K562 (cell line): ENCODE measurements around the gene DNAJB2. TPM values are rescaled to one million over a fixed set of nuclear protein-coding genes. Genes with fewer than 3 reads are reported as not detected.

Source experiments
- ATAC-seq: fragments of 200-7000 bp; cut with Tn5 transposase; 3 replicates; pipeline ENCODE4 v1.9.1; 2020; ENCODE audit warnings: moderate library complexity
- BruUV-seq: library from RNA; stranded (reverse); fragments of 400-500 nt; replicated peaks from 2 replicates; lab custom pipeline; 2021; lab: Mats Ljungman, UMichigan
- CTCF ChIA-PET: fragments of 300-600 bp; formaldehyde crosslinking; extraction: SDS; loops from one replicate; lab custom pipeline; 2021; ENCODE audit warnings: low intra/inter-chr PET ratio; lab: Yijun Ruan, JAX
- POLR2A ChIA-PET: fragments of 300-600, 350-650 bp; sonication (Branson Sonifier 250); formaldehyde crosslinking; extraction: SDS; loops from one replicate; lab custom pipeline; 2021; ENCODE audit warnings: antibody characterized with exemption, inconsistent platforms; lab: Yijun Ruan, JAX
- DNase-seq, 4 experiments: peaks; one replicate each; pipeline versions ENCODE4 v3.0.0 to v3.0.0-alpha.2; 2011 to 2018; ENCODE audit warnings: low spot score in 3 of 4, mixed read lengths in 3 of 4; ENCODE audit errors: extremely low read depth in 1 of 4
- FAIRE-seq: peaks from 2 replicates; lab custom pipeline; 2011; peaks lifted over from hg19 to GRCh38; lab: Jason Lieb, UNC
- H2AFZ ChIP-seq: 2 replicates; pipeline ENCODE4 v1.6.0; 2011; ENCODE audit warnings: low read depth, low read length, control low read depth, inconsistent platforms
- H3K27ac ChIP-seq: fragments of 200-600 bp; 3 replicates; pipeline ENCODE4 v1.8.0; 2011; ENCODE audit warnings: low read depth, mild to moderate bottlenecking, control low read depth, inconsistent platforms, low read length, moderate library complexity, mixed read lengths; ENCODE audit errors: extremely low read depth
- H3K27me3 ChIP-seq, 2 experiments: fragments of 300-600 bp in 1 of 2; 2 replicates in 1 of 2; 3 replicates in 1 of 2; pipeline versions ENCODE4 v1.6.0 to v1.8.0; 2011; ENCODE audit warnings: inconsistent platforms in 2 of 2, low read length in 2 of 2, mild to moderate bottlenecking in 1 of 2, mixed read lengths in 1 of 2, moderate library complexity in 1 of 2; ENCODE audit not compliant: control insufficient read depth in 2 of 2, insufficient read depth in 2 of 2
- H3K36me3 ChIP-seq: fragments of 300-600 bp; 3 replicates; pipeline ENCODE4 v1.8.0; 2011; ENCODE audit warnings: mild to moderate bottlenecking, low read length, inconsistent platforms; ENCODE audit not compliant: control insufficient read depth, insufficient read depth
- H3K4me1 ChIP-seq, 2 experiments: fragments of 200-600 bp in 1 of 2; replicated peaks in 1 of 2; 2 replicates in 1 of 2; 3 replicates in 1 of 2; pipeline versions ENCODE4 v1.5.1 to v1.8.0; 2011; ENCODE audit warnings: inconsistent platforms in 2 of 2, low read length in 2 of 2, mild to moderate bottlenecking in 1 of 2, mixed read lengths in 1 of 2, moderate library complexity in 1 of 2; ENCODE audit not compliant: control insufficient read depth in 2 of 2, insufficient read depth in 2 of 2
- H3K4me2 ChIP-seq: 2 replicates; pipeline ENCODE4 v1.6.1; 2011; ENCODE audit warnings: low read length, control low read depth, inconsistent platforms, mixed read lengths; ENCODE audit not compliant: insufficient read depth
- H3K4me3 ChIP-seq: fragments of 200-600 bp; sonication (generic), shearing (Covaris generic); 2 replicates; pipeline ENCODE4 v1.5.1; 2016; ENCODE audit warnings: control low read depth, inconsistent platforms
- H3K79me2 ChIP-seq: fragments of 200-600 bp; 3 replicates; pipeline ENCODE4 v1.8.0; 2011; ENCODE audit warnings: low read length, inconsistent platforms; ENCODE audit not compliant: control insufficient read depth, insufficient read depth
- H3K9ac ChIP-seq, 2 experiments: 2 replicates each; pipeline versions ENCODE4 v1.6.0 to v1.6.1; 2011; ENCODE audit warnings: low read depth in 2 of 2, low read length in 2 of 2, control low read depth in 1 of 2, inconsistent platforms in 1 of 2, mild to moderate bottlenecking in 1 of 2, mixed read lengths in 1 of 2; ENCODE audit not compliant: insufficient read depth in 1 of 2
- H3K9me1 ChIP-seq: one replicate; pipeline ENCODE4 v1.6.0; 2011; ENCODE audit warnings: inconsistent platforms, mild to moderate bottlenecking, low read length, moderate library complexity; ENCODE audit not compliant: control insufficient read depth, insufficient read depth
- H3K9me3 ChIP-seq: replicated peaks from 2 replicates; pipeline ENCODE4 v1.5.1; 2011; ENCODE audit warnings: low read depth, low read length, inconsistent platforms; ENCODE audit not compliant: control insufficient read depth, insufficient read depth
- H4K20me1 ChIP-seq: replicated peaks from 2 replicates; pipeline ENCODE4 v1.6.1; 2011; ENCODE audit warnings: low read length, inconsistent platforms, mixed read lengths; ENCODE audit not compliant: control insufficient read depth, insufficient read depth
- DDX20 ChIP-seq: fragments of 450-650 bp; IDR thresholded peaks from 2 replicates; pipeline ENCODE4 v1.6.1; 2016; ENCODE audit warnings: missing genetic modification characterization, low read depth, mild to moderate bottlenecking, missing compliant biosample characterization, moderate library complexity
- FOXJ2 ChIP-seq: fragments of 200-800 bp; sonication (Bioruptor generic); IDR thresholded peaks from 2 replicates; pipeline ENCODE4 v1.6.1; 2016; ENCODE audit warnings: missing genetic modification characterization, missing compliant biosample characterization
- JUNB ChIP-seq: fragments of 450-650 bp; formaldehyde crosslinking; conservative IDR thresholded peaks from 2 replicates; pipeline ENCODE4 v1.4.0; 2020; ENCODE audit warnings: mild to moderate bottlenecking
- KAT7 ChIP-seq: sonication (generic); formaldehyde crosslinking; IDR thresholded peaks from 2 replicates; pipeline ENCODE4 v1.8.0; 2022; ENCODE audit warnings: missing genetic modification reagents, mild to moderate bottlenecking, borderline replicate concordance
- MCM3 ChIP-seq: fragments of 450-650 bp; IDR thresholded peaks from 2 replicates; pipeline ENCODE4 v1.6.1; 2016
- RFX1 ChIP-seq: fragments of 450-650 bp; IDR thresholded peaks from 2 replicates; pipeline ENCODE4 v1.6.1; 2016; ENCODE audit warnings: mild to moderate bottlenecking, moderate library complexity
- RFX7 ChIP-seq: fragments of 250-450 bp; sonication (Bioruptor Pico); IDR thresholded peaks from 2 replicates; pipeline ENCODE4 v1.5.1; 2021; ENCODE audit warnings: mild to moderate bottlenecking
- TOE1 ChIP-seq, 2 experiments: fragments of 450-650 bp in 1 of 2; sonication (generic) in 1 of 2; formaldehyde crosslinking in 1 of 2; IDR thresholded peaks; 2 replicates each; pipeline versions ENCODE4 v1.7.1 to v1.8.0; 2016 to 2022; ENCODE audit warnings: borderline replicate concordance in 2 of 2, mild to moderate bottlenecking in 2 of 2, antibody characterized with exemption in 1 of 2, inconsistent platforms in 1 of 2, low read depth in 1 of 2, missing genetic modification reagents in 1 of 2, moderate library complexity in 1 of 2
- ZNF184 ChIP-seq: sonication (generic); formaldehyde crosslinking; IDR thresholded peaks from 2 replicates; pipeline ENCODE4 v1.5.0; 2020; ENCODE audit warnings: missing genetic modification reagents
- ZNF431 ChIP-seq: sonication (generic); formaldehyde crosslinking; IDR thresholded peaks from 2 replicates; pipeline ENCODE4 v1.8.0; 2022; ENCODE audit warnings: mild to moderate bottlenecking, missing genetic modification reagents
- WGBS: fragments of 100-300 bp; shearing (Covaris generic); methylation state at CpG from one replicate; pipeline ENCODE4 v1.1.6; 2016; ENCODE audit warnings: low coverage, mixed read lengths; ENCODE audit not compliant: insufficient coverage; ENCODE audit errors: missing lambda C conversion rate; 5-methylcytosine and 5-hydroxymethylcytosine counted together
- in situ Hi-C: fragments of 300-500 bp; cut with MboI; formaldehyde crosslinking; loops from 4 replicates; pipeline ENCODE4 v1.15.0; 2018; ENCODE audit warnings: inconsistent platforms, mixed read lengths
- intact Hi-C: fragments of 100-400 bp; cut with micrococcal nuclease; formaldehyde crosslinking; loops from 2 replicates; pipeline ENCODE4 v1.14.2; 2022
- polyA plus RNA-seq, 8 experiments: library from polyadenylated mRNA; depleted of rRNA in 4 of 8; stranded (reverse) in 5 of 8; unstranded in 3 of 8; fragments of >200 nt; fragmentation: Nextera tagmentation in 2 of 8; fragmentation: Illumina TruSeq in 1 of 8; extraction: Ambion mirVana in 2 of 8; extraction: Trizol in 1 of 8; gene quantifications; 2 replicates each; pipeline versions ENCODE4 v1.2.1 to v1.2.3, GENCODE V29; 2011 to 2014; ENCODE audit warnings: inconsistent platforms in 1 of 8, missing spikeins in 1 of 8
- total RNA-seq, 7 experiments: library from RNA; depleted of rRNA in 6 of 7; stranded (reverse); fragments of >200 nt in 6 of 7; fragmentation: Illumina TruSeq in 2 of 7; extraction: Trizol in 2 of 7; gene quantifications; 2 replicates each; pipeline versions ENCODE4 v1.2.1 to v1.2.3, GENCODE V29; 2011 to 2021; ENCODE audit warnings: low replicate concordance in 1 of 7
- TF ChIP-seq, protein P1 (sequence below): fragments of 450-650 bp; formaldehyde crosslinking; IDR thresholded peaks from 2 replicates; pipeline ENCODE4 v1.4.0; 2020; ENCODE audit warnings: mild to moderate bottlenecking, moderate library complexity
- TF ChIP-seq, protein P2 (sequence below), 2 experiments: fragments of 200-800 bp in 1 of 2; sonication (Bioruptor generic) in 1 of 2; sonication (generic) in 1 of 2; formaldehyde crosslinking in 1 of 2; IDR thresholded peaks in 1 of 2; conservative IDR thresholded peaks in 1 of 2; 2 replicates each; pipeline versions ENCODE4 v1.5.0 to v1.6.1; 2016 to 2020; ENCODE audit warnings: missing compliant biosample characterization in 1 of 2, missing genetic modification characterization in 1 of 2, missing genetic modification reagents in 1 of 2
- TF ChIP-seq, protein P3 (sequence below): fragments of 450-650 bp; IDR thresholded peaks from 2 replicates; pipeline ENCODE4 v1.6.1; 2016; ENCODE audit warnings: missing biosample characterization, missing genetic modification characterization
- TF ChIP-seq, protein P4 (sequence below): fragments of 450-650 bp; conservative IDR thresholded peaks from 2 replicates; pipeline ENCODE4 v1.6.1; 2016; ENCODE audit warnings: missing genetic modification characterization, low read depth, mild to moderate bottlenecking, control low read depth, missing compliant biosample characterization

The DNAJB2 gene
- total and polyA plus RNA-seq, 9 of the 15 experiments (the other 6 are each of a cell fraction or from before 2014, with no cell fraction given): 0.08 to 3.0 (median 2.2) TPM; not detected in 1

DNA sequence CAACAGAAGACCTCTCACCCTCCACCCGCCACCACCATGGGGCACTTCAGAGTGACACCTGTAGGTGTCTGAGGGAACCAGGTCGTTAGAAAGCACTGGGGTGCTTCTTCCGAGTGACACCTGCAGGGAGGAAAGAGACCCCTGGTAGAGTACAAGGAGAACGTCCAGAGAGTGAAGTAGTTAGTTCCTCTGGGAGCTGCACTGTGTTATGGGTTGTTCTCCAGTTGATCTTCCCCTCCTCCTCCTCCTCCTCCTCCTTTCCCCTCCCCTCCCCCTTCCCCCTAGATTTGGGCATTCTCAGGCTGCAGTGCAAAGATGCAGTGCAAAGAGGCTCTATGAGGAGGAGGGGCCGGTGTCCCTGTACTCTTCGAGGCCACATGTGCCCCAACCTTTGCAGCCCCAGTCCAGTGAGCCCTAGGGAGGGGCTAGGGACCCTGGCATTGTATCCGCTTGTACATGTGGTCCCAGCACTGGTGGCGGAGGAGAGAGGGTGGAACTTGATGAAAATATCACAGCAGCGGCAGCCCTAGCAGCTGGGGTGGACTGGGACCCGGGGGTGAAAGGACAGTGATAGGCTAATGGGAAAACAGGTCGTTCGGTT is 850 bp downstream of the DNAJB2 start:
- Histone ChIP-seq H3K79me2 (no peaks in the 10 kb centered on the region), H3K27me3 (no peaks in the 10 kb centered on the region), H3K9ac (peak overlapping the region; percentile 11 to 48; a peak in 3 of 4 replicates), H3K27ac (peak overlapping the region; percentile 87), H3K4me1 (peaks cover 42 to 60% of the 10 kb centered on the region in 2 experiments), H2AFZ (peak overlapping the region; percentile 91), H4K20me1 (no peaks in the 10 kb centered on the region), H3K36me3 (no peaks in the 10 kb centered on the region), H3K9me1 (peaks cover 5% of the 10 kb centered on the region), H3K4me3 (peak overlapping the region; percentile 34), H3K9me3 (no peaks in the 10 kb centered on the region), H3K4me2 (peak overlapping the region; percentile 90)
- ChIA-PET POLR2A (interaction anchor here (1.0 to 1.6 kb wide), 3 partner anchors 13 to 28 kb away, joined by 3 to 6 read pairs (median 3); no protein-coding TSS in a partner anchor), CTCF (interaction anchor here (4.3 kb wide), 1 partner anchor 15 kb away, joined by 28 read pairs; no protein-coding TSS in a partner anchor)
- 35% methylated on average over 8 of the region's 12 CpGs for WGBS
- BruUV-seq: TSS peak; percentile 64
- ATAC-seq (no peak), FAIRE-seq (no peak), DNase-seq (peak in 3 of 4 experiments; percentile 29 to 43 (median 36))
- in situ Hi-C loops (no loop called here), intact Hi-C loops (loop anchor here (1.0 to 5.0 kb wide), 6 partner anchors 14 to 317 kb away; partner anchors contain the start of genes ABCB6, NHEJ1, STK11IP and TUBA4A)
- TF ChIP-seq ZNF184 (CRISPR knock-in tag): no peak
- no peak for TF ChIP-seq JUNB
- no peak for TF ChIP-seq RFX1
- TF ChIP-seq, protein P1, sequence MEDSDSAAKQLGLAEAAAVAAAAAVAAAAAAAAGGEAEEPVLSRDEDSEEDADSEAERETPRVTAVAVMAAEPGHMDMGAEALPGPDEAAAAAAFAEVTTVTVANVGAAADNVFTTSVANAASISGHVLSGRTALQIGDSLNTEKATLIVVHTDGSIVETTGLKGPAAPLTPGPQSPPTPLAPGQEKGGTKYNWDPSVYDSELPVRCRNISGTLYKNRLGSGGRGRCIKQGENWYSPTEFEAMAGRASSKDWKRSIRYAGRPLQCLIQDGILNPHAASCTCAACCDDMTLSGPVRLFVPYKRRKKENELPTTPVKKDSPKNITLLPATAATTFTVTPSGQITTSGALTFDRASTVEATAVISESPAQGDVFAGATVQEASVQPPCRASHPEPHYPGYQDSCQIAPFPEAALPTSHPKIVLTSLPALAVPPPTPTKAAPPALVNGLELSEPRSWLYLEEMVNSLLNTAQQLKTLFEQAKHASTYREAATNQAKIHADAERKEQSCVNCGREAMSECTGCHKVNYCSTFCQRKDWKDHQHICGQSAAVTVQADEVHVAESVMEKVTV (CRISPR knock-in tag): peak; percentile 3; the same call in 1 of the 2 replicates
- no peak for TF ChIP-seq RFX7 (CRISPR knock-in tag)
- TF ChIP-seq MCM3: no peak
- 0 out of 2 replicates have a peak, but pooled peaks have one; percentile 52 for TF ChIP-seq KAT7
- no peak for TF ChIP-seq FOXJ2 (tag)
- TF ChIP-seq TOE1 (IDR thresholded peaks at IDR 0.05; ENCODE audit: borderline replicate concordance): 0 out of 2 replicates have a peak, but pooled peaks have one; percentile 7
- TF ChIP-seq TOE1 (CRISPR knock-in tag; IDR thresholded peaks at IDR 0.05; ENCODE audit: borderline replicate concordance, low read depth): no peak
- TF ChIP-seq, protein P2, sequence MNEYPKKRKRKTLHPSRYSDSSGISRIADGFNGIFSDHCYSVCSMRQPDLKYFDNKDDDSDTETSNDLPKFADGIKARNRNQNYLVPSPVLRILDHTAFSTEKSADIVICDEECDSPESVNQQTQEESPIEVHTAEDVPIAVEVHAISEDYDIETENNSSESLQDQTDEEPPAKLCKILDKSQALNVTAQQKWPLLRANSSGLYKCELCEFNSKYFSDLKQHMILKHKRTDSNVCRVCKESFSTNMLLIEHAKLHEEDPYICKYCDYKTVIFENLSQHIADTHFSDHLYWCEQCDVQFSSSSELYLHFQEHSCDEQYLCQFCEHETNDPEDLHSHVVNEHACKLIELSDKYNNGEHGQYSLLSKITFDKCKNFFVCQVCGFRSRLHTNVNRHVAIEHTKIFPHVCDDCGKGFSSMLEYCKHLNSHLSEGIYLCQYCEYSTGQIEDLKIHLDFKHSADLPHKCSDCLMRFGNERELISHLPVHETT (CRISPR knock-in tag; conservative IDR thresholded peaks at IDR 0.05 in 1 of 2, IDR thresholded peaks at IDR 0.05 in 1 of 2): no peak
- TF ChIP-seq, protein P3, sequence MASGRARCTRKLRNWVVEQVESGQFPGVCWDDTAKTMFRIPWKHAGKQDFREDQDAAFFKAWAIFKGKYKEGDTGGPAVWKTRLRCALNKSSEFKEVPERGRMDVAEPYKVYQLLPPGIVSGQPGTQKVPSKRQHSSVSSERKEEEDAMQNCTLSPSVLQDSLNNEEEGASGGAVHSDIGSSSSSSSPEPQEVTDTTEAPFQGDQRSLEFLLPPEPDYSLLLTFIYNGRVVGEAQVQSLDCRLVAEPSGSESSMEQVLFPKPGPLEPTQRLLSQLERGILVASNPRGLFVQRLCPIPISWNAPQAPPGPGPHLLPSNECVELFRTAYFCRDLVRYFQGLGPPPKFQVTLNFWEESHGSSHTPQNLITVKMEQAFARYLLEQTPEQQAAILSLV (tag): no peak
- TF ChIP-seq DDX20 (tag): no peak
- TF ChIP-seq, protein P4, sequence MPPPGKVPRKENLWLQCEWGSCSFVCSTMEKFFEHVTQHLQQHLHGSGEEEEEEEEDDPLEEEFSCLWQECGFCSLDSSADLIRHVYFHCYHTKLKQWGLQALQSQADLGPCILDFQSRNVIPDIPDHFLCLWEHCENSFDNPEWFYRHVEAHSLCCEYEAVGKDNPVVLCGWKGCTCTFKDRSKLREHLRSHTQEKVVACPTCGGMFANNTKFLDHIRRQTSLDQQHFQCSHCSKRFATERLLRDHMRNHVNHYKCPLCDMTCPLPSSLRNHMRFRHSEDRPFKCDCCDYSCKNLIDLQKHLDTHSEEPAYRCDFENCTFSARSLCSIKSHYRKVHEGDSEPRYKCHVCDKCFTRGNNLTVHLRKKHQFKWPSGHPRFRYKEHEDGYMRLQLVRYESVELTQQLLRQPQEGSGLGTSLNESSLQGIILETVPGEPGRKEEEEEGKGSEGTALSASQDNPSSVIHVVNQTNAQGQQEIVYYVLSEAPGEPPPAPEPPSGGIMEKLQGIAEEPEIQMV (tag): 0 out of 2 replicates have a peak, but pooled peaks have one; percentile 1
- TF ChIP-seq ZNF431 (CRISPR knock-in tag): no peak
